HEK293T (cell line): ENCODE results near the gene PDILT.

ENCODE experiments used
- BHLHE40 ChIP-seq: fragments of 450-650 bp; IDR thresholded peaks from 2 replicates; pipeline ENCODE4 v1.6.1; 2016; ENCODE audit warnings: mild to moderate bottlenecking, moderate library complexity, borderline replicate concordance
- ELF4 ChIP-seq: fragments of 450-650 bp; IDR thresholded peaks from 2 replicates; pipeline ENCODE4 v1.6.1; 2017; ENCODE audit warnings: antibody characterized with exemption
- FOXA1 ChIP-seq: fragments of 450-650 bp; IDR thresholded peaks from 2 replicates; pipeline ENCODE4 v1.6.1; 2016; ENCODE audit warnings: mild to moderate bottlenecking
- FOXK2 ChIP-seq: fragments of 450-650 bp; IDR thresholded peaks from 2 replicates; pipeline ENCODE4 v1.6.1; 2016; ENCODE audit warnings: mild to moderate bottlenecking
- FOXM1 ChIP-seq: fragments of 450-650 bp; IDR thresholded peaks from 2 replicates; pipeline ENCODE4 v1.6.1; 2017; ENCODE audit warnings: mild to moderate bottlenecking, borderline replicate concordance
- L3MBTL2 ChIP-seq: fragments of 450-650 bp; conservative IDR thresholded peaks from 2 replicates; pipeline ENCODE4 v1.6.1; 2016; ENCODE audit warnings: mild to moderate bottlenecking
- NFRKB ChIP-seq: fragments of 450-650 bp; IDR thresholded peaks from 2 replicates; pipeline ENCODE4 v1.6.1; 2016; ENCODE audit warnings: mild to moderate bottlenecking, moderate library complexity
- SP1 ChIP-seq: fragments of 450-650 bp; IDR thresholded peaks from 2 replicates; pipeline ENCODE4 v1.6.1; 2017
- SUZ12 ChIP-seq: fragments of 450-650 bp; IDR thresholded peaks from 2 replicates; pipeline ENCODE4 v1.6.1; 2016; ENCODE audit warnings: mild to moderate bottlenecking
- TARDBP ChIP-seq: fragments of 450-650 bp; IDR thresholded peaks from 2 replicates; pipeline ENCODE4 v1.6.1; 2016
- ZNF384 ChIP-seq: fragments of 450-650 bp; IDR thresholded peaks from 2 replicates; pipeline ENCODE4 v1.6.1; 2016
- TF ChIP-seq, protein P1 (sequence below): fragments of 450-650 bp; IDR thresholded peaks from 2 replicates; pipeline ENCODE4 v1.6.1; 2016

DNA sequence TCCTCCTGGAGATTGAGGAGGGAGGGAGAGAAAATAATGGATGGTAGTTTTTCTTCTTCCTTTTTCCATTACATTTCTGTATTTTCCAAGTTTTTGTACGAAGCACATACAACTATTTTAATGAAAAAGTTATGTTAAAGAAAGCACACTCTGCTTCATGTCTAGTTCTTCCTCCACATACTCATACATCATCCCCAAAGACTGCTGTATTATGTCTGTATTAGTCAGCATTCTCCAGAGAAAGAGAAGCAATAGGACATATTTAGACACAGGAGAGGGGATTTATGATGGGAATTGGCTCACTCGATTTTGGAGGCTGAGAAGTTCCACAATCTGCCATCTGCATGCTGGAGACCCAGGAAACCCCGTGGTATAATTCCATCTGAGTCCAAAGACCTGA is 36.7 kb upstream of the PDILT start:
- TF ChIP-seq L3MBTL2 (no peak), SP1 (no peak), SUZ12 (no peak), FOXK2 (no peak), BHLHE40 (no peak), FOXA1 (no peak), TARDBP (no peak), ELF4 (no peak), NFRKB (no peak), FOXM1 (no peak), ZNF384 (no peak)
- TF ChIP-seq, protein P1, sequence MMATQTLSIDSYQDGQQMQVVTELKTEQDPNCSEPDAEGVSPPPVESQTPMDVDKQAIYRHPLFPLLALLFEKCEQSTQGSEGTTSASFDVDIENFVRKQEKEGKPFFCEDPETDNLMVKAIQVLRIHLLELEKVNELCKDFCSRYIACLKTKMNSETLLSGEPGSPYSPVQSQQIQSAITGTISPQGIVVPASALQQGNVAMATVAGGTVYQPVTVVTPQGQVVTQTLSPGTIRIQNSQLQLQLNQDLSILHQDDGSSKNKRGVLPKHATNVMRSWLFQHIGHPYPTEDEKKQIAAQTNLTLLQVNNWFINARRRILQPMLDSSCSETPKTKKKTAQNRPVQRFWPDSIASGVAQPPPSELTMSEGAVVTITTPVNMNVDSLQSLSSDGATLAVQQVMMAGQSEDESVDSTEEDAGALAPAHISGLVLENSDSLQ, result no peak
